B cell (primary cell): ENCODE data around the gene MND1. TPM values are rescaled to one million over a fixed set of nuclear protein-coding genes. Genes with fewer than 3 reads are reported as not detected.
"Not testable (repeated sequence)": the region's sequence is repeated elsewhere in the genome, so short reads cannot be mapped to it uniquely, and the experiment has no call there.

Experiments used
- ATAC-seq: fragments of 200-7000 bp; cut with Tn5 transposase; one replicate; pipeline ENCODE4 v1.10.0; 2021; ENCODE audit warnings: low read depth, mild to moderate bottlenecking, moderate number of reproducible peaks, moderate library complexity
- CTCF ChIA-PET: fragments of 350-600 bp; sonication (Branson Sonifier 250); formaldehyde crosslinking; loops from one replicate; lab custom pipeline; 2021; ENCODE audit warnings: antibody characterized with exemption, inconsistent platforms; lab: Charles Lee
- POLR2A ChIA-PET: fragments of 350-600 bp; sonication (Branson Sonifier 250); formaldehyde crosslinking; loops from one replicate; lab custom pipeline; 2021; ENCODE audit warnings: antibody characterized with exemption; lab: Charles Lee
- DNase-seq: peaks from one replicate; pipeline ENCODE4 v3.0.0; 2013
- H2AFZ ChIP-seq: 2 replicates; pipeline ENCODE4 v1.6.1; 2012; ENCODE audit warnings: mild to moderate bottlenecking, low read depth, low read length; ENCODE audit not compliant: insufficient read depth, poor library complexity, severe bottlenecking
- H3K27ac ChIP-seq, 2 donors: 1 replicate in 1 of 2; 2 replicates in 1 of 2; pipeline ENCODE4 v1.5.1; 2012 to 2013; ENCODE audit warnings: low read length in 2 of 2, mild to moderate bottlenecking in 2 of 2, moderate library complexity in 1 of 2
- H3K27me3 ChIP-seq, 4 experiments: fragments of 200-600 bp in 1 of 4; sonication (generic) in 1 of 4; replicated peaks in 1 of 4; 1 replicate in 2 of 4; 2 replicates in 2 of 4; pipeline versions ENCODE4 v1.6.1 to v1.7.0; 2013 to 2016; ENCODE audit warnings: low read length in 3 of 4, mild to moderate bottlenecking in 2 of 4, mixed read lengths in 1 of 4, moderate library complexity in 1 of 4; ENCODE audit not compliant: insufficient read depth in 4 of 4, control insufficient read depth in 3 of 4; ENCODE audit errors: control extremely low read depth in 1 of 4
- H3K36me3 ChIP-seq, 2 experiments: replicated peaks in 1 of 2; 1 replicate in 1 of 2; 2 replicates in 1 of 2; pipeline versions ENCODE4 v1.6.1 to v1.7.1; 2013; ENCODE audit warnings: low read length in 1 of 2; ENCODE audit not compliant: insufficient read depth in 2 of 2, control insufficient read depth in 1 of 2; ENCODE audit errors: control extremely low read depth in 1 of 2, extremely low read depth in 1 of 2
- H3K4me1 ChIP-seq, 2 donors: fragments of 200-600 bp in 1 of 2; sonication (generic) in 1 of 2; 1 replicate in 1 of 2; 2 replicates in 1 of 2; pipeline versions ENCODE4 v1.5.1 to v1.6.1; 2013 to 2017; ENCODE audit warnings: low read length in 2 of 2; ENCODE audit not compliant: control insufficient read depth in 2 of 2, insufficient read depth in 2 of 2
- H3K4me2 ChIP-seq: replicated peaks from 2 replicates; pipeline ENCODE3; 2012; ENCODE audit warnings: mild to moderate bottlenecking, low read depth, low read length; ENCODE audit not compliant: poor library complexity, severe bottlenecking
- H3K4me3 ChIP-seq, 5 experiments: fragments of 200-600 bp in 1 of 5; sonication (generic) in 1 of 5; 1 replicate in 3 of 5; 2 replicates in 2 of 5; pipeline versions ENCODE4 v1.5.1 to v1.7.0; 2011 to 2016; ENCODE audit warnings: low read length in 4 of 5, mild to moderate bottlenecking in 4 of 5, low read depth in 2 of 5, control low read depth in 1 of 5, moderate library complexity in 1 of 5; ENCODE audit not compliant: insufficient read depth in 1 of 5; ENCODE audit errors: control extremely low read depth in 1 of 5, extremely low read depth in 1 of 5
- H3K79me2 ChIP-seq: fragments of 200-600 bp; sonication (generic); one replicate; pipeline ENCODE4 v1.6.0; 2016; ENCODE audit warnings: low read length; ENCODE audit not compliant: control insufficient read depth, insufficient read depth
- H3K9ac ChIP-seq: fragments of 200-600 bp; sonication (generic); 2 replicates; pipeline ENCODE4 v1.6.1; 2017; ENCODE audit warnings: mild to moderate bottlenecking, low read length, moderate library complexity
- H3K9me3 ChIP-seq, 3 donors: one replicate each; pipeline versions ENCODE4 v1.6.1 to v1.7.1; 2013; ENCODE audit warnings: low read length in 2 of 3; ENCODE audit not compliant: control insufficient read depth in 2 of 3, insufficient read depth in 1 of 3; ENCODE audit errors: control extremely low read depth in 1 of 3
- H4K20me1 ChIP-seq: 2 replicates; pipeline ENCODE4 v1.6.0; 2012; ENCODE audit warnings: mild to moderate bottlenecking, low read length; ENCODE audit not compliant: insufficient read depth, control insufficient read depth, poor library complexity, severe bottlenecking
- H3K27ac Mint-ChIP-seq: one replicate; pipeline ENCODE4 v1.8.0; 2021; ENCODE audit warnings: mixed read lengths
- H3K27me3 Mint-ChIP-seq: one replicate; pipeline ENCODE4 v1.8.0; 2021; ENCODE audit warnings: mixed read lengths
- H3K4me1 Mint-ChIP-seq: one replicate; pipeline ENCODE4 v1.8.0; 2021; ENCODE audit warnings: mixed read lengths
- H3K4me3 Mint-ChIP-seq: one replicate; pipeline ENCODE4 v1.8.0; 2021; ENCODE audit warnings: mixed read lengths
- H3K9me3 Mint-ChIP-seq: one replicate; pipeline ENCODE4 v1.8.0; 2022; ENCODE audit warnings: mixed read lengths; ENCODE audit not compliant: insufficient read depth
- EZH2 ChIP-seq: IDR thresholded peaks from 2 replicates; pipeline ENCODE4 v1.6.1; 2012; ENCODE audit warnings: borderline replicate concordance, low read depth, mild to moderate bottlenecking, moderate library complexity, low read length; ENCODE audit not compliant: insufficient read depth, poor library complexity, severe bottlenecking
- WGBS: methylation state at CpG from one replicate; pipeline ENCODE4 v1.1.5; 2013; ENCODE audit warnings: missing lambda C conversion rate; ENCODE audit not compliant: insufficient coverage; 5-methylcytosine and 5-hydroxymethylcytosine counted together
- intact Hi-C: fragments of 100-400 bp; cut with micrococcal nuclease; formaldehyde crosslinking; loops from one replicate; pipeline ENCODE4 v1.10.0; 2022
- polyA plus RNA-seq: library from polyadenylated mRNA; depleted of rRNA; stranded (reverse); fragments of >200 nt; gene quantifications from 2 replicates; pipeline ENCODE4 v1.2.3, GENCODE V29; 2012
- total RNA-seq, 2 donors: library from RNA; stranded (reverse); fragments of 120-200 nt in 1 of 2; gene quantifications; 1 replicate in 1 of 2; 2 replicates in 1 of 2; pipeline versions ENCODE4 v1.2.3 to v1.2.4, GENCODE V29; 2013 to 2022
- TF ChIP-seq, protein P1 (sequence below): fragments of 200-600 bp; IDR thresholded peaks from one replicate; pipeline ENCODE4 v1.8.0; 2022; ENCODE audit warnings: antibody characterized with exemption, mild to moderate bottlenecking

MND1 gene
- total and polyA plus RNA-seq, 2 donors (not counting 1 experiment from before 2014, with no cell fraction given), result not detected

DNA sequence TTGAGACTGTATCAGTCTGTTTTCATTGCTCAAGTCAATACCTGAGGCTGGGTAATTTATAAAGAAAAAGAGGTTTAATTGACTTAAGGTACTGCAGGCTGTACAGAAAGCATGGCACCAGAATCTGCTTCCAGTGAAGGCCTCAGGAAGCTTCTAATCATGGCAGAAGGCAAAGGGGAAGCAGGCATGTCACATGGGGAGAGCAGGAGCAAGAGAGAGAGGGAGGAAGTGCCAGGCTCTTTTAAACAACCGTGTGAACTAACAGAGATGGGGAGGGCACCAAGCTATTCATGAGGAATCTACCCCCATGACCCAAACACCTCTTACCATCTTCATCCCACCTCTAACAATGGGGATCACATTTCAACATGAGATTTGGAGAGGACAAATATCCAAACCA lies 114.5 kb downstream of the MND1 start:
- Histone ChIP-seq H3K4me2 (no peak overlapping the region), H2AFZ (no peak overlapping the region), H3K27ac (no peak overlapping the region), H3K79me2 (no peaks in the 10 kb centered on the region), H3K36me3 (no peaks in the 10 kb centered on the region), H3K9me3 (peaks cover 0 to 2% (median 0%) of the 10 kb centered on the region in 3 donors), H3K9ac (no peak overlapping the region), H4K20me1 (no peaks in the 10 kb centered on the region), H3K4me3 (no peak overlapping the region), H3K27me3 (no peaks in the 10 kb centered on the region), H3K4me1 (peaks cover 0 to 4% of the 10 kb centered on the region in 2 donors)
- no peaks in the 10 kb centered on the region for H3K9me3 Mint-ChIP-seq
- H3K27ac Mint-ChIP-seq, result no peak overlapping the region
- intact Hi-C loops, result no loop called here
- H3K27me3 Mint-ChIP-seq, result no peaks in the 10 kb centered on the region
- no peak overlapping the region for H3K4me3 Mint-ChIP-seq
- H3K4me1 Mint-ChIP-seq, result peaks cover 6% of the 10 kb centered on the region
- 20% methylated on average over 1 of the region's 1 CpG for WGBS
- POLR2A ChIA-PET, result interaction anchor here (0.6 kb wide), 1 partner anchor 11 kb away, joined by 6 read pairs; no protein-coding TSS in a partner anchor
- TF ChIP-seq, protein P1, sequence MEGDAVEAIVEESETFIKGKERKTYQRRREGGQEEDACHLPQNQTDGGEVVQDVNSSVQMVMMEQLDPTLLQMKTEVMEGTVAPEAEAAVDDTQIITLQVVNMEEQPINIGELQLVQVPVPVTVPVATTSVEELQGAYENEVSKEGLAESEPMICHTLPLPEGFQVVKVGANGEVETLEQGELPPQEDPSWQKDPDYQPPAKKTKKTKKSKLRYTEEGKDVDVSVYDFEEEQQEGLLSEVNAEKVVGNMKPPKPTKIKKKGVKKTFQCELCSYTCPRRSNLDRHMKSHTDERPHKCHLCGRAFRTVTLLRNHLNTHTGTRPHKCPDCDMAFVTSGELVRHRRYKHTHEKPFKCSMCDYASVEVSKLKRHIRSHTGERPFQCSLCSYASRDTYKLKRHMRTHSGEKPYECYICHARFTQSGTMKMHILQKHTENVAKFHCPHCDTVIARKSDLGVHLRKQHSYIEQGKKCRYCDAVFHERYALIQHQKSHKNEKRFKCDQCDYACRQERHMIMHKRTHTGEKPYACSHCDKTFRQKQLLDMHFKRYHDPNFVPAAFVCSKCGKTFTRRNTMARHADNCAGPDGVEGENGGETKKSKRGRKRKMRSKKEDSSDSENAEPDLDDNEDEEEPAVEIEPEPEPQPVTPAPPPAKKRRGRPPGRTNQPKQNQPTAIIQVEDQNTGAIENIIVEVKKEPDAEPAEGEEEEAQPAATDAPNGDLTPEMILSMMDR, result no peak
- TF ChIP-seq EZH2, result no peak
- CTCF ChIA-PET, result interaction anchor here (1.7 kb wide), 1 partner anchor 26 kb away, joined by 4 read pairs; no protein-coding TSS in a partner anchor
- ATAC-seq (no peak), DNase-seq (no peak)

DNA sequence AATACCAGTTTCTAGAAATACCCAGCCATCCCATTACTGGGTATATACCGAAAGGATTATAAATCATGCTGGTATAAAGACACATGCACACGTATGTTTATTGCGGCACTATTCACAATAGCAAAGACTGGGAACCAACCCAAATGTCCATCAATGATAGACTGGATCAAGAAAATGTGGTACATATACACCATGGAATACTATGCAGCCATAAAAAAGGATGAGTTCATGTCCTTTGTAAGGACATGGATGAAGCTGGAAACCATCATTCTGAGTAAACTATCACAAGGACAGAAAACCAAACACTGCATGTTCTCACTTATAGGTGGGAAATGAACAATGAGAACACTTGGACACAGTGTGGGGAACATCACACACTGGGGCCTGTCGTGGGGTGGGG lies 117.1 kb downstream of the MND1 start:
- H2AFZ ChIP-seq, POLR2A ChIA-PET, H3K9me3 Mint-ChIP-seq, H3K4me3 Mint-ChIP-seq, H3K79me2 ChIP-seq, ATAC-seq, H3K27ac Mint-ChIP-seq, H4K20me1 ChIP-seq, H3K4me2 ChIP-seq, H3K27ac ChIP-seq, H3K9ac ChIP-seq, H3K27me3 ChIP-seq, DNase-seq, H3K9me3 ChIP-seq, H3K27me3 Mint-ChIP-seq, H3K4me3 ChIP-seq, H3K36me3 ChIP-seq, CTCF ChIA-PET: not testable (repeated sequence)
- peaks cover 21% of the 10 kb centered on the region for H3K4me1 Mint-ChIP-seq
- intact Hi-C loops, result loop anchor here (10.0 kb wide), 1 partner anchor 217 kb away; no protein-coding TSS in a partner anchor
- no CpG with 5 or more reads among the region's 4 CpGs for WGBS
- peaks cover 13 to 14% of the 10 kb centered on the region in 2 donors for H3K4me1 ChIP-seq
